Mesendoderm (in vitro differentiated cells): ENCODE data around the gene CCDC182.

Source experiments
- DNase-seq: peaks from one replicate; pipeline ENCODE4 v3.0.0; 2013
- H2AK5ac ChIP-seq: 2 replicates; pipeline ENCODE4 v1.6.1; 2013; ENCODE audit warnings: low read length, inconsistent platforms
- H2BK120ac ChIP-seq: 2 replicates; pipeline ENCODE4 v1.6.1; 2013; ENCODE audit warnings: low read depth, mild to moderate bottlenecking, low read length, moderate library complexity, mixed read lengths
- H2BK15ac ChIP-seq: replicated peaks from 2 replicates; pipeline ENCODE4 v1.6.1; 2013; ENCODE audit warnings: low read depth, mild to moderate bottlenecking, moderate library complexity
- H2BK5ac ChIP-seq: 2 replicates; pipeline ENCODE4 v1.6.1; 2013; ENCODE audit warnings: low read length, inconsistent platforms
- H3K18ac ChIP-seq: 2 replicates; pipeline ENCODE4 v1.6.1; 2013; ENCODE audit warnings: mild to moderate bottlenecking, low read length, mixed read lengths
- H3K23ac ChIP-seq: one replicate; pipeline ENCODE4 v1.6.1; 2013; ENCODE audit warnings: low read length
- H3K27ac ChIP-seq: 2 replicates; pipeline ENCODE4 v1.5.1; 2013; ENCODE audit warnings: low read depth, mild to moderate bottlenecking, inconsistent platforms, low read length, moderate library complexity
- H3K27me3 ChIP-seq: 2 replicates; pipeline ENCODE4 v1.6.1; 2013; ENCODE audit warnings: low read length, control low read depth, mild to moderate bottlenecking, inconsistent platforms; ENCODE audit not compliant: insufficient read depth, poor library complexity
- H3K36me3 ChIP-seq: 2 replicates; pipeline ENCODE4 v1.6.1; 2013; ENCODE audit warnings: low read length, inconsistent platforms; ENCODE audit not compliant: control insufficient read depth, insufficient read depth
- H3K4ac ChIP-seq: one replicate; pipeline ENCODE4 v1.6.1; 2013; ENCODE audit warnings: low read depth, mild to moderate bottlenecking, low read length, moderate library complexity
- H3K4me1 ChIP-seq: 2 replicates; pipeline ENCODE4 v1.6.1; 2013; ENCODE audit warnings: low read depth, low read length, inconsistent platforms; ENCODE audit not compliant: control insufficient read depth
- H3K4me2 ChIP-seq: 2 replicates; pipeline ENCODE4 v1.6.1; 2013; ENCODE audit warnings: low read length
- H3K4me3 ChIP-seq: 2 replicates; pipeline ENCODE4 v1.5.1; 2013; ENCODE audit warnings: mild to moderate bottlenecking, low read length
- H3K56ac ChIP-seq: one replicate; pipeline ENCODE4 v1.6.1; 2013; ENCODE audit warnings: low read length
- H3K79me1 ChIP-seq: 2 replicates; pipeline ENCODE4 v1.6.1; 2013; ENCODE audit warnings: low read length, inconsistent platforms
- H3K79me2 ChIP-seq: 2 replicates; pipeline ENCODE4 v1.6.1; 2013; ENCODE audit warnings: mild to moderate bottlenecking, low read length; ENCODE audit not compliant: control insufficient read depth, insufficient read depth
- H3K9ac ChIP-seq: 2 replicates; pipeline ENCODE4 v1.6.1; 2013; ENCODE audit warnings: low read length, inconsistent platforms
- H4K5ac ChIP-seq: one replicate; pipeline ENCODE4 v1.6.1; 2013; ENCODE audit warnings: low read length
- H4K8ac ChIP-seq: one replicate; pipeline ENCODE4 v1.6.1; 2013; ENCODE audit warnings: low read depth, mild to moderate bottlenecking, control low read depth, low read length, moderate library complexity
- WGBS: extraction: QIAGEN DNeasy Blood & Tissue Kit; methylation state at CpG from one replicate; pipeline ENCODE4 v1.1.7; 2013; ENCODE audit warnings: low lambda C conversion rate, missing lambda C conversion rate; ENCODE audit not compliant: insufficient coverage; ENCODE audit errors: extremely low coverage; 5-methylcytosine and 5-hydroxymethylcytosine counted together

CCDC182 gene

GRCh38 chr17:57707892-57708291 is 37.2 kb downstream of the CCDC182 start:
- Histone ChIP-seq H2BK5ac (no peak overlapping the region), H3K4ac (no peak overlapping the region), H3K9ac (peak overlapping the region; percentile 5), H3K27ac (no peak overlapping the region), H3K79me2 (no peaks in the 10 kb centered on the region), H3K36me3 (no peaks in the 10 kb centered on the region), H4K5ac (no peak overlapping the region), H3K18ac (no peak overlapping the region), H3K56ac (peak overlapping the region; percentile 11), H2BK15ac (no peak overlapping the region), H2AK5ac (no peak overlapping the region), H3K4me3 (no peak overlapping the region), H3K79me1 (no peaks in the 10 kb centered on the region), H3K23ac (no peak overlapping the region), H3K4me1 (peaks cover 2% of the 10 kb centered on the region), H2BK120ac (no peak overlapping the region), H3K4me2 (peak overlapping the region; percentile 2), H3K27me3 (no peaks in the 10 kb centered on the region), H4K8ac (no peak overlapping the region)
- peak; percentile 79 for DNase-seq
- WGBS, result no CpG with 5 or more reads among the region's 6 CpGs

GRCh38 chr17:57706761-57707160 is 38.3 kb downstream of the CCDC182 start:
- Histone ChIP-seq H3K36me3 (no peaks in the 10 kb centered on the region), H3K79me2 (no peaks in the 10 kb centered on the region), H3K27ac (no peak overlapping the region), H2BK120ac (no peak overlapping the region), H3K56ac (no peak overlapping the region), H2BK15ac (no peak overlapping the region), H3K27me3 (no peaks in the 10 kb centered on the region), H3K4me3 (no peak overlapping the region), H3K9ac (no peak overlapping the region), H3K4ac (no peak overlapping the region), H3K23ac (no peak overlapping the region), H3K79me1 (no peaks in the 10 kb centered on the region), H3K4me1 (peaks cover 2% of the 10 kb centered on the region), H2BK5ac (no peak overlapping the region), H2AK5ac (no peak overlapping the region), H3K18ac (no peak overlapping the region), H4K5ac (no peak overlapping the region), H4K8ac (no peak overlapping the region), H3K4me2 (no peak overlapping the region)
- no CpG with 5 or more reads among the region's 9 CpGs for WGBS
- no peak for DNase-seq

GRCh38 chr17:57705921-57706695 is 39.0 kb downstream of the CCDC182 start:
- Histone ChIP-seq H4K8ac (no peak overlapping the region), H3K4me1 (peaks cover 2% of the 10 kb centered on the region), H3K4me2 (no peak overlapping the region), H3K27me3 (no peaks in the 10 kb centered on the region), H2BK15ac (no peak overlapping the region), H3K18ac (no peak overlapping the region), H3K4me3 (no peak overlapping the region), H3K4ac (no peak overlapping the region), H2AK5ac (no peak overlapping the region), H3K79me1 (no peaks in the 10 kb centered on the region), H4K5ac (no peak overlapping the region), H3K27ac (no peak overlapping the region), H2BK120ac (no peak overlapping the region), H3K9ac (no peak overlapping the region), H3K79me2 (no peaks in the 10 kb centered on the region), H3K56ac (no peak overlapping the region), H2BK5ac (no peak overlapping the region), H3K36me3 (no peaks in the 10 kb centered on the region), H3K23ac (no peak overlapping the region)
- no peak for DNase-seq
- 100% methylated on average over 3 of the region's 12 CpGs for WGBS

GRCh38 chr17:57704448-57704847 is 40.7 kb downstream of the CCDC182 start:
- H3K4ac ChIP-seq, result no peak overlapping the region
- H4K8ac ChIP-seq, result no peak overlapping the region
- H3K23ac ChIP-seq, result no peak overlapping the region
- no peaks in the 10 kb centered on the region for H3K79me1 ChIP-seq
- WGBS, result no CpG with 5 or more reads among the region's 1 CpG
- H4K5ac ChIP-seq, result no peak overlapping the region
- no peak overlapping the region for H2BK120ac ChIP-seq
- H3K4me3 ChIP-seq, result no peak overlapping the region
- no peaks in the 10 kb centered on the region for H3K79me2 ChIP-seq
- no peak for DNase-seq
- H3K56ac ChIP-seq, result no peak overlapping the region
- no peak overlapping the region for H2AK5ac ChIP-seq
- H3K27me3 ChIP-seq, result no peaks in the 10 kb centered on the region
- H3K4me2 ChIP-seq, result no peak overlapping the region
- H3K4me1 ChIP-seq, result peaks cover 2% of the 10 kb centered on the region
- H2BK15ac ChIP-seq, result no peak overlapping the region
- no peak overlapping the region for H3K18ac ChIP-seq
- no peak overlapping the region for H3K9ac ChIP-seq
- H3K27ac ChIP-seq, result no peak overlapping the region
- no peak overlapping the region for H2BK5ac ChIP-seq
- no peaks in the 10 kb centered on the region for H3K36me3 ChIP-seq

GRCh38 chr17:57703273-57703672 is 41.8 kb downstream of the CCDC182 start:
- DNase-seq, result no peak
- H4K8ac ChIP-seq, result no peak overlapping the region
- H3K4ac ChIP-seq, result no peak overlapping the region
- no peaks in the 10 kb centered on the region for H3K27me3 ChIP-seq
- H3K4me3 ChIP-seq, result no peak overlapping the region
- H3K79me2 ChIP-seq, result no peaks in the 10 kb centered on the region
- H3K4me2 ChIP-seq, result no peak overlapping the region
- H3K18ac ChIP-seq, result no peak overlapping the region
- no peak overlapping the region for H2BK120ac ChIP-seq
- H3K9ac ChIP-seq, result no peak overlapping the region
- H3K79me1 ChIP-seq, result no peaks in the 10 kb centered on the region
- H3K4me1 ChIP-seq, result peaks cover 4% of the 10 kb centered on the region
- H2AK5ac ChIP-seq, result no peak overlapping the region
- no peak overlapping the region for H3K56ac ChIP-seq
- H2BK5ac ChIP-seq, result no peak overlapping the region
- no peak overlapping the region for H3K23ac ChIP-seq
- H3K36me3 ChIP-seq, result no peaks in the 10 kb centered on the region
- no CpG with 5 or more reads among the region's 1 CpG for WGBS
- no peak overlapping the region for H2BK15ac ChIP-seq
- no peak overlapping the region for H3K27ac ChIP-seq
- H4K5ac ChIP-seq, result no peak overlapping the region

GRCh38 chr17:57701124-57701523 is 44.0 kb downstream of the CCDC182 start:
- no peaks in the 10 kb centered on the region for H3K27me3 ChIP-seq

More at GRCh38 chr17:57701124-57701523, 44.0 kb downstream of the CCDC182 start:
- H3K79me2 ChIP-seq, result no peaks in the 10 kb centered on the region
- H4K8ac ChIP-seq, result no peak overlapping the region
- H3K4me1 ChIP-seq, result peaks cover 7% of the 10 kb centered on the region
- no peak overlapping the region for H2BK5ac ChIP-seq
- no peak overlapping the region for H3K18ac ChIP-seq
- no peak overlapping the region for H3K9ac ChIP-seq
- WGBS, result no CpG with 5 or more reads among the region's 5 CpGs
- H3K4me3 ChIP-seq, result no peak overlapping the region
- H2AK5ac ChIP-seq, result no peak overlapping the region
- H3K36me3 ChIP-seq, result no peaks in the 10 kb centered on the region
- no peak overlapping the region for H2BK15ac ChIP-seq
- H3K79me1 ChIP-seq, result no peaks in the 10 kb centered on the region
- H3K56ac ChIP-seq, result no peak overlapping the region
- no peak overlapping the region for H4K5ac ChIP-seq
- H3K27ac ChIP-seq, result no peak overlapping the region
- DNase-seq, result no peak
- H3K4ac ChIP-seq, result no peak overlapping the region
- no peak overlapping the region for H3K4me2 ChIP-seq
- H3K23ac ChIP-seq, result no peak overlapping the region
- H2BK120ac ChIP-seq, result no peak overlapping the region
